GM18858 (cell line): ENCODE results near the gene ICE2.

ENCODE experiments used
- ATAC-seq: cut with Tn5 transposase; IDR thresholded peaks from one replicate; pipeline ENCODE4 v1.9.1; 2021; ENCODE audit not compliant: unreplicated experiment

The ICE2 gene

GRCh38 chr15:60478566-60479360 is at the start of gene ICE2:
TSS of gene ICE2 (minus strand) at chr15:60479142. CDS start at chr15:60477977, 1,165 bp downstream.
- peak; percentile 52 for ATAC-seq

DNA sequence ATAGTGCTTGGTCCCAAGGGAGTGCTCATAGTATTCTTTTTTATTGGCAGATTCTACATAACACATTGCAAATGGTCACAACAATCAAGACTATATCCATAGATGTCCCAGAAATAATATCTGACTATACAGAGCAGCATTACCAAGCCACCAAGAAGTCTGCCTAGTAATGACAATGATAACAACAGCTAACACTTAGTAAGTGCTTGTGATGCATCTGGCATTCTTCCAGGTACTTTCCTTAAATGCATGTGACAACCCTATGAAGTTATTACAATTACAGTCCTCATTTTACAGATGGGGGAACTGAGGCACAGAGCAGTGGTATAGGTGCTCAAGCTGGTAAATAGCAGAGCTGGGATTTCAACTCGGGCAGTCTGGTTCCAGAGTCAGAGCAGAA is 49.6 kb upstream of the ICE2 start:
- ATAC-seq = no peak

GRCh38 chr15:60527456-60527855 is 48.5 kb upstream of the ICE2 start:
- no peak for ATAC-seq

GRCh38 chr15:60526127-60526616 is 47.2 kb upstream of the ICE2 start:
- ATAC-seq = no peak

DNA sequence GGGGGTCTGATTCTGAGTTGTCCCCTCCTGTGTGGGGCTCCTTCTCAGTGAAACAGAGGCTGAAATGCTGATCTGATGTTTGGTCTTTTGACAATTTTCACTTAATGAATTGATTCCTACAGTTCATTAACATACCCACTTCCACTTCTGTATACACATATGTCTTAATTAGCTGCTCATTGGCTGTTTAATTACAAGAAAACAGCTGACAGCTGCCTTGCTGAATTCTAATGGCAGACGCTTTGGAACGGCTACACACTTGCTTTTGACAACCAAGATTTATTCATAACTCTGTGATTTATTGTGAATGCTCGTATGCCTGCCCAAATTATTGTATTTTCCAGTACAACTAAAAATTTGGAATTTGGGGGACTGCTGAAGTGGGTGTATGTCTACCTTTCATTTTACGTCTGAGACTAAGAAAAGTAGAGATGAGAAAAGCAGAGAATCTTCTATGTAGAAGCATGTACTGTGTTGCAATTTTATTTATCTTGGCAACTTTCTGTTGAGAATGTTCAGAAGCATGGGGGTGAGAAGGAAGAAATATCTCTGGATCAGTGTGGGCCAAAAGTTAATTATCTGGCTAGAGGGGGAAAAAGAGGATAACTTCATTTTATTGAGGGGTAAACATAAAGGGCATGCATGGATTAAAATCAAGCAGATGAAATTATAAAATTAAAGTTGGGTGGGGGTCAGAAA is 46.5 kb upstream of the ICE2 start:
- ATAC-seq = no peak

- no peak for ATAC-seq
Measured at GRCh38 chr15:60523056-60523455, 44.1 kb upstream of the ICE2 start.

- no peak for ATAC-seq
Measured at GRCh38 chr15:60520825-60521368, 42.0 kb upstream of the ICE2 start.

GRCh38 chr15:60520013-60520824 is 41.3 kb upstream of the ICE2 start:
- peak; percentile 51 for ATAC-seq

DNA sequence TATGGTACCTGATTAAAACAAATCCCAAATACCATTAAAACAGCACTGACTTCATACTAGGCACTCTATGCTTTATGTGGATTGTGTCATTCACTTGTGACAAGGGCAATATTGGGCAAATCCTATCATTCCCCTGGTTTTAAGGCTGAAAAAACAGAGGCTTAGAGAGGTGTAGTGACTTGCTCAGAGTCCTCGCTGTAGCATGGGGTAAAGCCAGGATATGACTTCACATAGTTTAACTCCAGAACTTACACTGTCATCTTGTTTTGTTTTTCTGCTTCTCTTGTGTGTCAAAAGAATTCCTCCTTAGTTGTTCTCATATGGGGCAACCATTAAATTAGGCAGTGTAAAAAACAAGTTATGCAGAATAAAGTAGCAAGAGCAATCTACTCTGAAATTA is 40.3 kb upstream of the ICE2 start:
- ATAC-seq = no peak

- ATAC-seq = no peak
Measured at GRCh38 chr15:60518511-60518910, 39.6 kb upstream of the ICE2 start.

GRCh38 chr15:60514261-60514881 is 35.4 kb upstream of the ICE2 start:
- no peak for ATAC-seq

GRCh38 chr15:60513676-60514075 is 34.7 kb upstream of the ICE2 start:
- no peak for ATAC-seq

DNA sequence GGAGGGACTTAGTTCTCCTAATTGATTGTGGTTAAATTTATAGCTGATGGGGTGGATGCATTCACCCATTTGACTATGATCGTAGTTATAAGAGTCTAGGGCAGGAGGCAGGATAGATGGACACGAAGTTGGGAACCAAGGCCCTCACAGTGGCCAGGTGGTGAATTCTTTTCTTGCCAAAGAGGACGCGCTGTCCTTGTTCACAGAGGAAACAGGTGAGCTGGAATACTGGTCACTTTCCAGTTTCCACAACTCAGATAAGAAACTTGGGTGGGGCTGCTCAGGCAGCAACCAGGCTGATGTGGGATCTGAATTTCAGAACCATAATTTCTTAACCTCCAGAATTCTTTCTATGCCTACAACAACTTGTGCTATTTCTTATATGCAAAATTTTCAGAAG is 34.0 kb upstream of the ICE2 start:
- ATAC-seq = no peak

GRCh38 chr15:60511351-60512031 is 32.5 kb upstream of the ICE2 start:
- ATAC-seq = no peak

DNA sequence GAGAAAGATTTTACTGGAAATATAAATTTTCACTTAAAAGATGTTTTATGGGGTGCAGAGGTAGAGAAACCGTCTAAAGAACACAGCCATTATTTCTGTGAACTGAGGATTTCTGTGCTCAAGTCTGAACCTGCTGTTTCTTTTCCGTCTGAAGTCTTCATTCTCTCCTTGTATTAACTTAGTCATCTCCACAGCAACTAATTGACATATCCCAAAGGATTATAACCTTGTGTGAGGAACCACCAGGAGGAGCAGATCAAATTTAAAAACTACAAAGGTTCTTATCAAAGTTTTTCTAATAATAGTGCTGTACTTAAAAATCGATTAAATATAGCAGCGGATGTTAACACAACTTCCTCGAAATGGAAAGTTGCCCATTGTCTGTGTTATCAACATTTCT is 31.1 kb upstream of the ICE2 start:
- ATAC-seq = no peak

DNA sequence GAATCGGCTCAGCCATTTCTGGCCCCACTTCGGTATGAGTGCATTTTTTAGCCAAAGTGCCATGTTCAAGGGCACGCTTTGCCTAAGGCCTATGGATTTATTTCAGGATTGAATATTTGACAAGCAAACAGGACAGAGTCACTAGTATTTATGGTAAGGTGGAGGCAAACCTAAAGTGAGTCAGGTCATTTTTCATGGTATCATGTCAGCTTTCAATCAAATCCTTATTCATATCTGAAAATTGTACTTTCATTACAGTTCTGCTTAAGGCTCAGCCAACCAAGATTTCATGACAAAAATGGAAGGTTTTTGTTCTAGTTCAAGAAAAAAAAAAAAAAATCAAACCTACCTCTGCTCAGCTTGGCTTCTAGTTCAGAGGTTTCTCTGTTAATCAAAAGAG is 30.5 kb upstream of the ICE2 start:
- no peak for ATAC-seq

GRCh38 chr15:60508442-60508841 is 29.5 kb upstream of the ICE2 start:
- no peak for ATAC-seq

- ATAC-seq = peak; percentile 71
Measured at GRCh38 chr15:60507596-60508424, 28.9 kb upstream of the ICE2 start.

DNA sequence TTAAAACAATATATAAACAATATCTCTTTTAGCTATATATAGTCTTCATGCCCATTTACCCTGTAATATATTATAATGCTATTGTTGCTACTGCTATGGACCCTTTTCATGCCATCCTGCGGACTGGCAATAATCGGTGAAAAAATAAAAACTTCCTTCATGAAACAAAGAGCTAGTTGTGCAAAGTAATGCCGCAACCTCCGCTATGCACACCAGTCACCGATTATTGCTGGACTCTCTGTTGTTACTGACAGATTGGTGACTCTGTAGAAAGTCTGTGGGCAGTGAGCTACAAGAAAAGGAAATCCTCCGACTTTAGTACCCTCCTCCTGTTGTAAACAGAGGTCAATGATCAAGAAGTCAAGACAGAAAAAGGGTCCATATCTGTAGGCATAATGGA is 17.9 kb upstream of the ICE2 start:
- ATAC-seq = no peak
